GM15510 (cell line): ENCODE data around the gene LRRK1.

Source experiments
- POLR2A ChIP-seq: IDR thresholded peaks from 3 replicates; pipeline ENCODE4 v1.6.1; 2011; ENCODE audit warnings: borderline replicate concordance; ENCODE audit not compliant: insufficient read length; ENCODE audit errors: extremely low read depth

The LRRK1 gene

GRCh38 chr15:101047301-101047781, 128.2 kb downstream of the LRRK1 start:
- no peak for TF ChIP-seq POLR2A

- TF ChIP-seq POLR2A, result no peak
Observed at GRCh38 chr15:101048176-101048575, 129.0 kb downstream of the LRRK1 start.

GRCh38 chr15:101048581-101049030, 129.4 kb downstream of the LRRK1 start:
- no peak for TF ChIP-seq POLR2A

- no peak for TF ChIP-seq POLR2A
Observed at GRCh38 chr15:101049282-101049681, 130.1 kb downstream of the LRRK1 start.

- no peak for TF ChIP-seq POLR2A
Observed at GRCh38 chr15:101049856-101050622, 130.9 kb downstream of the LRRK1 start.

- no peak for TF ChIP-seq POLR2A
Observed at GRCh38 chr15:101050623-101051290, 131.6 kb downstream of the LRRK1 start.

GRCh38 chr15:101051291-101052030, 132.3 kb downstream of the LRRK1 start:
- TF ChIP-seq POLR2A, result no peak

- TF ChIP-seq POLR2A, result no peak
Observed at GRCh38 chr15:101052031-101052620, 133.0 kb downstream of the LRRK1 start.

- no peak for TF ChIP-seq POLR2A
Observed at GRCh38 chr15:101052681-101053121, 133.5 kb downstream of the LRRK1 start.

- no peak for TF ChIP-seq POLR2A
Observed at GRCh38 chr15:101053261-101053660, 134.1 kb downstream of the LRRK1 start.

- no peak for TF ChIP-seq POLR2A
Observed at GRCh38 chr15:101054116-101054515, 135.0 kb downstream of the LRRK1 start.

- TF ChIP-seq POLR2A, result no peak
Observed at GRCh38 chr15:101054991-101055390, 135.8 kb downstream of the LRRK1 start.

- no peak for TF ChIP-seq POLR2A
Observed at GRCh38 chr15:101055411-101055810, 136.3 kb downstream of the LRRK1 start.

GRCh38 chr15:101056366-101057334, 137.5 kb downstream of the LRRK1 start:
- TF ChIP-seq POLR2A, result no peak

- TF ChIP-seq POLR2A, result no peak
Observed at GRCh38 chr15:101057841-101058407, 138.8 kb downstream of the LRRK1 start.
